GM15510 (cell line): ENCODE data around the gene STIM1.

Experiments
- POLR2A ChIP-seq: IDR thresholded peaks from 3 replicates; pipeline ENCODE4 v1.6.1; 2011; ENCODE audit warnings: borderline replicate concordance; ENCODE audit not compliant: insufficient read length; ENCODE audit errors: extremely low read depth

Gene STIM1

GRCh38 chr11:3905080-3905953, 49.9 kb downstream of the STIM1 start:
- no peak for TF ChIP-seq POLR2A

DNA sequence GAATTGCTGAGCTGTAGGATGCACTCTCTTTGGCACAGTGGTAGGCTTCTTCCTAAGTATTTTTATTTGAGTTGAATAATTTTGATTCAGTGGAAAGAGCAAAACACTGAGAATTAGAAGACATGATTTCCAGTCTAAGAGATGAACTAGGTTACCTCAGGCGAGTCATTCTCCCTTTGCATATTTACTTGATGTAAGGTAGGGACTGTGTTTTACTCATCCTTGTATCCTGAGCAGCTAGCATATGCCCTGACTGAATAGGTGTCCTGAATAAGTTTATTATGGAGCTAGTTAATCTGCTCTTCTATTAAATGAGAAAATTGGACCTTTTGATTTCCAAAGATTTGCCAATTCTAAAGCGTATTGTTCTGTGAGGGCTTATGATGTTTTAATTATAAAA, 50.7 kb downstream of the STIM1 start:
- no peak for TF ChIP-seq POLR2A

- no peak for TF ChIP-seq POLR2A
Observed at GRCh38 chr11:3907590-3907989, 52.1 kb downstream of the STIM1 start.

GRCh38 chr11:3909901-3910300, 54.4 kb downstream of the STIM1 start:
- TF ChIP-seq POLR2A: no peak

GRCh38 chr11:3911908-3912505, 56.5 kb downstream of the STIM1 start:
- no peak for TF ChIP-seq POLR2A

GRCh38 chr11:3913921-3914320, 58.5 kb downstream of the STIM1 start:
- no peak for TF ChIP-seq POLR2A

GRCh38 chr11:3914805-3915204, 59.3 kb downstream of the STIM1 start:
- no peak for TF ChIP-seq POLR2A

DNA sequence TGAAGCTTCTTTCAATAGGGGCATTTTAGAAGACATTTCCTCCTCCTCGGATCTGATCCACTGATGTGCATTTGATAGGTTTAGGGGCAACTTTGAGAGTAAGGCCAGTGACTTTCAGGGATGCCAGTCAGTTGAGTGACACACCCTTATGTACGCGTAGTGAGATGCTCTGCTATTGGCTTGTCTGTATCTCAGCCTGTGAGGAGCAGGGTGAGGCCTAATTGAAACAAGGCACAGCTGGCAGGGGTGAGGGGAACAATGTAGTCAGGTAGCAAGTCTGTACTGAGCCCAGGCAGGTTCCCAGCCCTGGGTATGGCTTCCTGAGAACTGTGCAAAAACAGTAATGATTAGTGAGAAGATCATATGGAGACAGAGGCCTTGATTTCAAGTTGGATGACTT, 61.5 kb downstream of the STIM1 start:
- TF ChIP-seq POLR2A: no peak

- no peak for TF ChIP-seq POLR2A
Observed at GRCh38 chr11:3920148-3920852, 64.8 kb downstream of the STIM1 start.

- TF ChIP-seq POLR2A: no peak
Observed at GRCh38 chr11:3922056-3922455, 66.6 kb downstream of the STIM1 start.

GRCh38 chr11:3925513-3925912, 70.0 kb downstream of the STIM1 start:
- no peak for TF ChIP-seq POLR2A

DNA sequence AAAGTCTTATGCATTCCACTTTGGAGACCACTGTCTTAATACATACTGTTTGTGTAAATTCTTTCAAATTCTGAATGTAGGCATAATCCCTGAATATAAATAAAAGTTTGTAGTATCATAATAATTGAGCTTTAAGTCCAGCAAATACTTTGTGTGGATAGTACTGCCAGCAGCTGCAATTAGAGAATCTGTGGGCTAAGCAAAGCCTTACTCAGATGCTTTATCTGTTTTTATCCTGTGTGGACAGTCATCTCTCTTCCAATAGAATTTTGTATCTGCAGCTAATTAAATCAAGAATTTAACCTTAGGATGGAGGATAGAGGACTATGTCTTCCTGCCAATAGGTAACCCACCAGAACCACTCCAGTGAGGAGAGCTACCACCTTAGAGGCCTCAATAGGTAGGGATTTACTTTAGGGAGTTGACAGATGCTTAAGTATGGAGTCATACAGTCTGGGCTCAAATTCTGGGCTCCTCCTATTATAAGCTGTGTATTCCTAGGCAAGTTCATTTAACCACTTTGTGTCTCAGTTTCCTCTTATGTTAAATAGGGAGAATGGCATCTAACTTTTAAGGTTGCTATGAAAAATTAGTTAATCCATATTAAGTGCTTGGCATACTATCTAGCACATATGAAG, 71.1 kb downstream of the STIM1 start:
- TF ChIP-seq POLR2A: no peak

DNA sequence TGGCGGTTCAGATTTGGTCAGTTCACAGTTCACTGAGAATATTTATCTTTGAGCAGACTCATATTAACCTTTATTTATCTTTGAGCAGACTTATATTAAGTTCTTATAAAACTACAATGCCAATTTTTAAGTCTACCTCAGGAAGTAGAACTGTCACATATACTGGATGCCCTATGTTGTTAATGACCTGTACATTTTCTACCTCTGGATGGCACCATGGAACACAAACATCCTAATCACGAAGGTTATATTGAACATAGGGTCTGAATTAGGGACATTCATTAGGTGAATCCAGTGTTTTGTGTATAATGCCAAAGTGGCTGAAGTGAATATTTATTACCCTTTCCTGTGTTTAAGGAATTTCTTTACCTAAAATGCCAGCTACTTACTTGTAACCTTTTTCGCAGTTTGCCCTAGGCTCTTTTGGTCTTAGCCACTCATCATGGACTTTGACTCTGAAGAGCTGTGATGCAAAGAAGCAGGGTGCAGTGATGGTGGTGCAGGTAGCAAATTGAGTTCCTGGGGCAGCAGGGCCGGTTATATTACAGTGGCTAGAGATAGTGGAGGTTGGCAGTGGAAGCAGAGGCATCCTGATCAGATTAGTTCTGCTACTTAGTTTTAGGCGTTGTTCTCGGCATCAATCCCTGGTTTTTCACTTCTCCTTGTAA, 71.8 kb downstream of the STIM1 start:
- no peak for TF ChIP-seq POLR2A

DNA sequence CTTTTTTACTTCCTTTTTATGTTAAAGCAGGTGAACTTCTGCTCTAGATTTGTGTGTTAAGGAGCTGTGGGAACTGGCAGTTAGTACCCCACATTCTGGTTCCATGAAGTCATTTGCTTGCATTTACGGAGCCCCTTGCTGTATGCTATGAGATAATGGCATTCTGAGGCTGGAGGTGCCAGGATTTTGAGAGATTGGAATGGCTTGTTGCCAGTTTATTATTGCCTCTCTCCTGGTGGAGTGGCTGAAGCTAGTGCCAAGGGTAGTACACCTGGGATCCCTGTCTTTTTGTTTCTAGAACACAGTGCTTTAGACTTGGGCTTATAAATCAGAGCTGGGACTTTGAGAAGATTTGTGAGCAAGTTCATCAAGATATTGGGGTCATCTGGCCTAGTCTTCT, 73.8 kb downstream of the STIM1 start:
- TF ChIP-seq POLR2A: no peak
